HG02970 (cell line): ENCODE results near the gene ETV5.

Source experiments
- ATAC-seq: cut with Tn5 transposase; IDR thresholded peaks from one replicate; pipeline ENCODE4 v1.9.1; 2021; ENCODE audit warnings: mild to moderate bottlenecking, moderate library complexity, moderate number of reproducible peaks; ENCODE audit not compliant: unreplicated experiment, low FRiP score

ETV5 gene

DNA sequence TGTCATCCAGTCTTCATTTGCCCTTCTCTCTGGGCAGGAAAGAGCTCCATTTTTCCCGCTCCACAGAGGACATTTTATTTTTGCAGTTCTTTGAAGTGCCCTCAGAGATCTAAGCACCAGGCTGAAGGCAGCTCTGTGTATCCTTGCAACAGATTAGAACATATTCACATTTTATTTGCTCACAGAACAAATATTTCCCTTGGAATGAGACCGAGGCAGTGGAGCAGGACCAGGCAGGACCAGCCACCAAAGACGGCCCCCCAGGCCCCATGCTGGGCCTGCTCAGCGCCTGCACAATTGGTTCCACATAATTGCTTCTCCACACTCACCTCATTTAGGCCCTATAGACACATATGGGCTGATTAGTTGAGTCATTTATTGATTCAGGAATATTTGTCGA is 15.7 kb upstream of the ETV5 start:
- ATAC-seq = no peak

DNA sequence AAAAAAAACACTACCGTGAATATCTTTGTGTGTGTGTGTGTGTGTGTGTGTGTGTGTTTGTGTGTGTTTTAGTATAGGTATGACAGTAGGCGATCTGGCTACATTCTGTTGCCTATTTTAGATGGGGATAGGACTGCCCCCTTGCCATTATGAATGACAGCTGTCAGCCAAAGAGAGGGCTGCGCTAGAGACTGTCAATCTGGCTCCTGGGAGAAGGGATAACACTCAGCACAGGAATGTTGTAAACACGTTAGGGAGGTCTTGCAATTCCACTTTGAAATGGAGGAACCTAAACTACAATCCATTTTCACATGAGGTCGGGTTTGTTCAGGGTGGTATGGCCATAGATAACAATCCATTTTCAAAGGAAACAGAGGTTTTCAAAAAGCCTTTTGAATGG is 14.1 kb upstream of the ETV5 start:
- no peak for ATAC-seq

- no peak for ATAC-seq
Observed at GRCh38 chr3:186121968-186122367, 13.1 kb upstream of the ETV5 start.

- no peak for ATAC-seq
Observed at GRCh38 chr3:186121278-186121677, 12.4 kb upstream of the ETV5 start.

DNA sequence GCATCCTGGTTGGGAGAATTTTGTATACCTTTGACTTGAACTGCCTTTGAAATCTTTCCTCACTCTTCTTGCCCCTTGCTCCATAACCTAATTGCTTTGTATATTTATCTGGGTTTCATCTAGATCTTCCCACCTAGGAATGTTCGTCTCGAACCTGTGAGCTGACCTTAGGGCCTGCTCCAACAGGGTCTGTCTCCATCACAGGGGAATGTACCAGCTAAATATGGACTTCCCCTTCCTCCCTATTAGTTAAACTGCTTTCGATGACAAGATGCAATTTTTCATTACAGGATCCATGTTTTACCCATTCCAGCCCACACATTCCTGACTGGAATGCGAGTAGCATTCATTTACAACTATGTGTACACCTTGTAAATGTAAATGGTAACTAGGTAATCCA is 10.6 kb upstream of the ETV5 start:
- no peak for ATAC-seq

DNA sequence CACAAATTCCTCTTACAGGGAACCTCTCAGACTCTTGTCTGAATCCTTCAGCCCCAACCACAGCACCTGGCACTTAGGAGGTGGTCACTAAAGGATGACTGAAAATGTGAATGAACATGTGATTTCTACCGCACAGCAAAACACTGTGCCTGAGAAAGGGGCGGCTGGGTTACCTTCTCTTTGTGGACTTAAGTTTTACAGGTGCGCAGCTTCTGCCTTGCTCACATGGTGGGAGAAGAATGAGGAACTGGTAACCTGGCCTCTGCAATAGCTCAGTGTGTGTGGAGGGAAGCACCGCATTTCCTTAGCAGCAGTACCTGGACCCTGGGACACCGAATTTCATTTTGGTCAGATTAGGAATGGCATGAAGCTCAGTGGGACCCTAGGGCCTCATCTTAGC is 9.8 kb upstream of the ETV5 start:
- no peak for ATAC-seq

DNA sequence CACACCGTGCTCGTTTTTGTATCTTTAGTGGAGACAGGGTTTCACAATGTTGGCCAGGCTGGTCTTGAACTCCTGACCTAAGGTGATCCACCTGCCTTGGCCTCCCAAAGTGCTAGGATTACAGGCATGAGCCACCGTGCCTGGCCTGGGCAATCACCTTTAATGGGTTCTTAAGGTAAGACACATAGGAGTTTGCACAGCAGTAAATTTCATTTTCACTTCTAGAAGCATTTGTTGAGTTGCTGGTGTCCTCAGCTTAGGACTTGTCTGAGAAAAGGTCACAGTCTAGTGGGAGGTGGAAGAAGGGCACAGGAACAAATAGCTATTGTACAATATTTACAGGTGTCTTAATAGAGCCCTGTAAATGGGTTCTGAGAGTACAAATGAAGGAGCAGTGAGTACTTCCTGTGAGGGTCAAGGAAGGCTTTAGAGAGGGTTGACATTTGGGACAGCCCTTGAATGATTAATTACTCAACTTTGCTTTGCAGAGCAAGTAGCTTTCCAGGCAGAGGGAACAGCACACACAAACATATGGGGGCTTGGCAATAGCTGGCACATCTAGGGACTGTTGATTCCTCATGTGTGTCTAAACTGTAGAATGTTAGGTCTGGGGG is 8.7 kb upstream of the ETV5 start:
- no peak for ATAC-seq

- ATAC-seq = no peak
Observed at GRCh38 chr3:186115239-186115996, 6.5 kb upstream of the ETV5 start.

DNA sequence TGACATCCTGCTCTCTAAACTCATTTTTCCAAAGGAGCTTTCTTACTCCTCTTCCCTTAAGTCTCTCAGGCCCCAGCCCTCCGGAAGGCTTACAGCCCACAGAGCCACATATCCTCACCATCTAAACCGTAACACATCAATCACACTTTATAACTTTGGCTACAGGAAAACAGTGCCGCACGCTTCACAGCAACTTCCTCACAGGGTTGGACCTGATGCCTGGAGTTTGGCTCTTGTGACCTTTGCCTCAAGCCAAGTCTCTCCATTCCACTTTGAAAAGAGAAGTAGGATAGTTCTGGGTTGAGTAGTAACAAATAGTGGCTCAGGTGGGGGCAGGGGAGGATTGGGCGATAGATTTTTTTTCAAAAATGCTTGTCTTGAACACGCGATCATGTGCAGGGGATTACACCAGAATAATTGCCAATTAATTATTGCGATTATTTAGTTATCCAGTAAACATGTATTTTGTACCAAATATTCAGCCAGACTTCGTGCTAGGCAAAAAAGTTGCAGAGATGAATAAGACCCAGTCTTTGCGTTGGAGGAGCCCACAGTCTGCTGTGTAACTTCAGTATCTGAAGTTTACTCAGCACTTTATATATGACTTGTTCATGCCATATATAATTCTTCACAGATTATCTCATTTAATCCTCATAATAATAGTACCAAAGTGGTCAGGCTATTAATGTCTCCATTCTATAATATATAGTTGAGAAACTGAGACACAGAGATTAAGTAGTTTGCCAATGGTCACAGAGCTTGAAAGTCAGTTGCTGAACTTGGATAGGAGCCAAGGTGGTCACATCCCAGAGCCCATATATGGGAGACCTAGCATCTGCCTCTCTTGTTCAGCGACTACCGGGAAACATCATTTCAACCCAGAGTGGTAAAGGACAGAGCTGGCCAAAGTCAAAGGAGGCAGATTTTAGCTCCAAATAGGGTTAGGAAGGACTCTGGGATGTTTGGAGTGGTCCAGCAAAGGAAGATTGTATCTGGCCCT is 2.4 kb upstream of the ETV5 start:
- ATAC-seq = no peak

- no peak for ATAC-seq
Observed at GRCh38 chr3:186109897-186110803, 1.3 kb upstream of the ETV5 start.

- no peak for ATAC-seq
Observed at GRCh38 chr3:186108106-186108940, 566 bp downstream of the ETV5 start.

DNA sequence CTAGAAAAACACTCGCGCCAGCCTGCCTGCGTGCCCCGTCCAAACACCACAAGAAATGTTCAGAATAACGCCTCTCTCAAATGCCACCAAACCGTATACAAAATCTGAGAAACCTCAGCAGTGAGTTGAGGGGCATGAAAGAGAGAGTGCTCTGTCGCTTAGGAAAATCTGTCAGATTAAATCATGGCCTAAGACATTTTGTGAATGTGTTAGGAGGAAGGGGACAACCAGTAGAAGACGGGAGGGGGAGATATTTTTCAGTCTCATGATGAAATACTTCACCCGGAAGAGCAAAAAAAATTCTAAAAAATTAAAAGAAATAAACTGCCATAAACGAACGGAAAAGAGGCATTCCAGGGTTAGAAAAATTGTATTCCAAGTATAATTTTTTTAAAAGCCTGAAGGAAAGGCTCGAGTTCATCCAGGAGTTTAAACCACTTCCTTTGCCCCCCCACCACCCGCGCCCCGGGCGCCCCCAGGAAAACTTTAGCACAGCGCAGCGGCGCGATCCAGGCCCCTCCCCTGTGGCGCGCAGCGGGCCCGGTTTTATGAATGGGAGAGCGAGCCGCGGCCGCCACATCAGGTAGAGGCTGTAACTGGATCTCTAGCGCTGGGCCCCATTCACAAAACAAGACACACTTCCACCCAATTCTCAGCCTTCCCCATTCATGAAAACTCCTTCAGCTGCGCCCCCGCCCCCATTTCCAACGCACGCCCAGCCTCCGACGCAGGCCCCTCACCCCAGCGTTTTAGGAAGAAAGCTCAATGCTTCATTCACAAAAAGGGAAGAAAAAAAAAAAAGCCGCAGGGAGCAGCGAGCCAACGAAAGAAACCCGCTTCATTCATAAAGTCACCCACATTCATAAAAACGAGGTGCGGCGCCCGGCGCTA is 1.4 kb downstream of the ETV5 start:
- ATAC-seq = no peak

- ATAC-seq = no peak
Observed at GRCh38 chr3:186105543-186105942, 3.3 kb downstream of the ETV5 start.

- ATAC-seq = no peak
Observed at GRCh38 chr3:186102687-186103086, 6.2 kb downstream of the ETV5 start.

DNA sequence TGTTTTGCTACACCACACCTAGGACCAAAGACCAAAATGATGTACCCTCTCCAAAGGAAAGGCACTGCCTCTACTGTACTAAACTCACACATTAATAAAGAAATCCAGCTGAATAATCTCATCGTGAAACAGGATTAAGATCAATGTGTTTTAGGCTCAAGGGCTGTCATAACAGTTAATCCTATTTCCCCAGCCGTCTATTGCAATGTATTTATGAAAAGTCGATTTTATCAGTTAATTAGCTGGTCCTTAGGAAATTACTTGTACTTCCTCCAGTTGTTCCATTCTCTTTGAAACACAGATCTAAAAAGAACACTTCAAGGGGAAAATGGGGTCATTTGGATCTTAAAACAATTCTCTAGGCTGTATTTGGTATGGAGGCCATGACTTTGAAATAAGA is 8.5 kb downstream of the ETV5 start:
- no peak for ATAC-seq

DNA sequence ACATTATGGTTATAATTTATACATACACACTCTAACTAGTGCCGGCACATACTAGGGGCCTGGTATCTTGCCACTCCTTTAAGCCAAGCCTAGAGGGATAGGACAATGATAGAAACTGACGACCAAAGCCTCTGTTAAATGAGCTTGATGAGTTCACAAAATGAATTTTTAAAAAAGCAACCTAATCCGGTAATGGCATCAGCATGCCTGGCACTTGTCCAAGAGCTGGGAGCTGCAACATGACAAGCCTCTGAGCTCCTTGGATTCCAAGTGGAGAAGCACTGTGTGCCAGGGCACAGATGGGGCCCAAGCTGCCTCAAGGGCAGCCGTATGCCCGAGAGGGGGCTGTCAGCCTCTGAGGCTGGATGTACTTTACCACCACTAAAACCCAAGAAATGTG is 9.7 kb downstream of the ETV5 start:
- ATAC-seq = no peak

- ATAC-seq = no peak
Observed at GRCh38 chr3:186098740-186099139, 10.1 kb downstream of the ETV5 start.
